Neural cell (in vitro differentiated cells): ENCODE results near the gene SLC1A2. TPM values are rescaled to one million over a fixed set of nuclear protein-coding genes. Genes with fewer than 3 reads are reported as not detected.

Experiments
- H2AFZ ChIP-seq: fragments of 200-600, 300-800 bp; sonication (generic), shearing (Covaris generic); 2 replicates; pipeline ENCODE4 v1.6.0; 2014; ENCODE audit warnings: low read depth, mild to moderate bottlenecking, antibody characterized with exemption, low read length, moderate library complexity
- H3F3A ChIP-seq: fragments of 200-600 bp; shearing (Covaris generic); 2 replicates; pipeline ENCODE4 v1.6.1; 2016; ENCODE audit warnings: mild to moderate bottlenecking, moderate library complexity, mixed read lengths, antibody characterized with exemption, low read length; ENCODE audit not compliant: insufficient read depth, poor library complexity, severe bottlenecking
- H3K27ac ChIP-seq: fragments of 200-600, 300-800 bp; sonication (generic), shearing (Covaris generic); 2 replicates; pipeline ENCODE4 v1.5.1; 2014; ENCODE audit warnings: mild to moderate bottlenecking, low read length, moderate library complexity
- H3K27me3 ChIP-seq: fragments of 300-800, 200-600 bp; sonication (generic), shearing (Covaris generic); 2 replicates; pipeline ENCODE4 v1.6.0; 2014; ENCODE audit warnings: mild to moderate bottlenecking, low read depth, low read length, moderate library complexity; ENCODE audit not compliant: insufficient read depth
- H3K36me3 ChIP-seq: fragments of 300-800, 200-600 bp; sonication (generic), shearing (Covaris generic); 2 replicates; pipeline ENCODE4 v1.5.1; 2014; ENCODE audit warnings: mild to moderate bottlenecking, antibody characterized with exemption, low read length, moderate library complexity; ENCODE audit not compliant: insufficient read depth
- H3K4me2 ChIP-seq: fragments of 300-800, 200-600 bp; sonication (generic), shearing (Covaris generic); 2 replicates; pipeline ENCODE4 v1.6.0; 2014; ENCODE audit warnings: mild to moderate bottlenecking, low read length
- H3K4me3 ChIP-seq: fragments of 300-800, 200-600 bp; sonication (generic), shearing (Covaris generic); 2 replicates; pipeline ENCODE4 v1.5.1; 2014; ENCODE audit warnings: mild to moderate bottlenecking, low read length, moderate library complexity
- H3K79me2 ChIP-seq: fragments of 200-600 bp; shearing (Covaris generic); replicated peaks from 2 replicates; pipeline ENCODE4 v1.6.0; 2014; ENCODE audit warnings: mild to moderate bottlenecking, low read length, moderate library complexity; ENCODE audit not compliant: insufficient read depth
- H3K9ac ChIP-seq: fragments of 300-800, 200-600 bp; sonication (generic), shearing (Covaris generic); 2 replicates; pipeline ENCODE4 v1.6.1; 2016; ENCODE audit warnings: mild to moderate bottlenecking, low read length, mixed read lengths
- H3K9me2 ChIP-seq: fragments of 200-600 bp; shearing (Covaris generic); 2 replicates; pipeline ENCODE4 v1.6.1; 2016; ENCODE audit warnings: mild to moderate bottlenecking, low read length, mixed read lengths; ENCODE audit not compliant: insufficient read depth
- H3K9me3 ChIP-seq: fragments of 200-600, 300-800 bp; sonication (generic), shearing (Covaris generic); 2 replicates; pipeline ENCODE4 v1.6.1; 2016; ENCODE audit warnings: mild to moderate bottlenecking, mixed run types, low read length, moderate library complexity, mixed read lengths
- H4K20me1 ChIP-seq: fragments of 200-600 bp; shearing (Covaris generic); 2 replicates; pipeline ENCODE4 v1.6.1; 2016; ENCODE audit warnings: mild to moderate bottlenecking, mixed run types; ENCODE audit not compliant: insufficient read depth
- EP300 ChIP-seq: fragments of 450-650 bp; conservative IDR thresholded peaks from 2 replicates; pipeline ENCODE4 v1.6.1; 2014; ENCODE audit warnings: antibody characterized with exemption, mild to moderate bottlenecking, moderate library complexity; ENCODE audit not compliant: poor library complexity, severe bottlenecking
- EZH2 ChIP-seq: fragments of 200-600, 300-800 bp; shearing (Covaris generic), sonication (generic); IDR thresholded peaks from 2 replicates; pipeline ENCODE4 v1.6.1; 2014; ENCODE audit warnings: antibody characterized with exemption, low read length, borderline replicate concordance, mild to moderate bottlenecking; ENCODE audit not compliant: insufficient read depth, poor library complexity, severe bottlenecking
- MXI1 ChIP-seq: fragments of 450-650 bp; conservative IDR thresholded peaks from 2 replicates; pipeline ENCODE4 v1.6.1; 2014; ENCODE audit warnings: antibody characterized with exemption, mild to moderate bottlenecking; ENCODE audit not compliant: poor library complexity, severe bottlenecking
- POLR2AphosphoS5 ChIP-seq: IDR thresholded peaks from 2 replicates; pipeline ENCODE4 v1.6.1; 2012
- RAD21 ChIP-seq: fragments of 450-650 bp; conservative IDR thresholded peaks from 2 replicates; pipeline ENCODE4 v1.6.1; 2014; ENCODE audit warnings: antibody characterized with exemption, mild to moderate bottlenecking, moderate library complexity
- SMC3 ChIP-seq: fragments of 450-650 bp; conservative IDR thresholded peaks from 2 replicates; pipeline ENCODE4 v1.6.1; 2014; ENCODE audit warnings: antibody characterized with exemption, mild to moderate bottlenecking, moderate library complexity; ENCODE audit not compliant: poor library complexity
- TAF1 ChIP-seq: IDR thresholded peaks from 2 replicates; pipeline ENCODE4 v1.6.1; 2012; ENCODE audit warnings: low read depth
- polyA plus RNA-seq: library from polyadenylated mRNA; depleted of rRNA; stranded (reverse); fragments of >200 nt; gene quantifications from 2 replicates; pipeline ENCODE4 v1.2.3, GENCODE V29; 2014
- TF ChIP-seq, protein P1 (sequence below): fragments of 450-650 bp; IDR thresholded peaks from 2 replicates; pipeline ENCODE4 v1.5.1; 2014; ENCODE audit warnings: antibody characterized with exemption, mild to moderate bottlenecking, moderate library complexity; ENCODE audit not compliant: poor library complexity, severe bottlenecking
- TF ChIP-seq, protein P2 (sequence below): IDR thresholded peaks from 2 replicates; pipeline ENCODE4 v1.6.1; 2012; ENCODE audit warnings: borderline replicate concordance

SLC1A2 gene
- polyA plus RNA-seq, 1 donor from 2014 or later, result 134 TPM

DNA sequence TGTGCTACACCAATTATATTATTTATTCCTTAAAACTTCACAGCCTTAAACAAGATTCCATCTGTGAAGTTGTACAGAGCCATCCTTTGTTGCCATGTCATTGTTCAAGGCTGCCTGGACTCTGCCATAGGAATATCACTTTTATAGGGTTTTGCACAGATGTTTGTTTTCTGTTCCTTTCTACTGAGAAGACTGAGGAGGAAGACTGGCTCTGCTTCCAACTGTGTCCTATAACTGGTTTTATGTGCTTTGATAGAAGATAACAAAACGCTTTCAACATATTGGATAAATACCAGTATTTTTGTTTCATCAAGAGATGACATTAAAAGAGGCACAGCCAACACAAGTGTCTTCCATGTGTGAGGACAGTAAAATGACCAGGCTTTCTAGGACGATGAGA is 159.8 kb downstream of the SLC1A2 start:
- Histone ChIP-seq H3F3A (no peaks in the 10 kb centered on the region), H3K9me3 (no peaks in the 10 kb centered on the region), H3K27me3 (no peaks in the 10 kb centered on the region), H3K4me2 (no peak overlapping the region), H2AFZ (no peak overlapping the region), H3K27ac (no peak overlapping the region), H3K9me2 (no peaks in the 10 kb centered on the region), H3K4me3 (no peak overlapping the region), H4K20me1 (no peaks in the 10 kb centered on the region), H3K36me3 (no peaks in the 10 kb centered on the region), H3K79me2 (no peaks in the 10 kb centered on the region), H3K9ac (no peak overlapping the region)
- TF ChIP-seq EP300, result no peak
- no peak for TF ChIP-seq EZH2
- no peak for TF ChIP-seq POLR2AphosphoS5
- no peak for TF ChIP-seq MXI1
- TF ChIP-seq, protein P1, sequence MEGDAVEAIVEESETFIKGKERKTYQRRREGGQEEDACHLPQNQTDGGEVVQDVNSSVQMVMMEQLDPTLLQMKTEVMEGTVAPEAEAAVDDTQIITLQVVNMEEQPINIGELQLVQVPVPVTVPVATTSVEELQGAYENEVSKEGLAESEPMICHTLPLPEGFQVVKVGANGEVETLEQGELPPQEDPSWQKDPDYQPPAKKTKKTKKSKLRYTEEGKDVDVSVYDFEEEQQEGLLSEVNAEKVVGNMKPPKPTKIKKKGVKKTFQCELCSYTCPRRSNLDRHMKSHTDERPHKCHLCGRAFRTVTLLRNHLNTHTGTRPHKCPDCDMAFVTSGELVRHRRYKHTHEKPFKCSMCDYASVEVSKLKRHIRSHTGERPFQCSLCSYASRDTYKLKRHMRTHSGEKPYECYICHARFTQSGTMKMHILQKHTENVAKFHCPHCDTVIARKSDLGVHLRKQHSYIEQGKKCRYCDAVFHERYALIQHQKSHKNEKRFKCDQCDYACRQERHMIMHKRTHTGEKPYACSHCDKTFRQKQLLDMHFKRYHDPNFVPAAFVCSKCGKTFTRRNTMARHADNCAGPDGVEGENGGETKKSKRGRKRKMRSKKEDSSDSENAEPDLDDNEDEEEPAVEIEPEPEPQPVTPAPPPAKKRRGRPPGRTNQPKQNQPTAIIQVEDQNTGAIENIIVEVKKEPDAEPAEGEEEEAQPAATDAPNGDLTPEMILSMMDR, result no peak
- TF ChIP-seq, protein P2, sequence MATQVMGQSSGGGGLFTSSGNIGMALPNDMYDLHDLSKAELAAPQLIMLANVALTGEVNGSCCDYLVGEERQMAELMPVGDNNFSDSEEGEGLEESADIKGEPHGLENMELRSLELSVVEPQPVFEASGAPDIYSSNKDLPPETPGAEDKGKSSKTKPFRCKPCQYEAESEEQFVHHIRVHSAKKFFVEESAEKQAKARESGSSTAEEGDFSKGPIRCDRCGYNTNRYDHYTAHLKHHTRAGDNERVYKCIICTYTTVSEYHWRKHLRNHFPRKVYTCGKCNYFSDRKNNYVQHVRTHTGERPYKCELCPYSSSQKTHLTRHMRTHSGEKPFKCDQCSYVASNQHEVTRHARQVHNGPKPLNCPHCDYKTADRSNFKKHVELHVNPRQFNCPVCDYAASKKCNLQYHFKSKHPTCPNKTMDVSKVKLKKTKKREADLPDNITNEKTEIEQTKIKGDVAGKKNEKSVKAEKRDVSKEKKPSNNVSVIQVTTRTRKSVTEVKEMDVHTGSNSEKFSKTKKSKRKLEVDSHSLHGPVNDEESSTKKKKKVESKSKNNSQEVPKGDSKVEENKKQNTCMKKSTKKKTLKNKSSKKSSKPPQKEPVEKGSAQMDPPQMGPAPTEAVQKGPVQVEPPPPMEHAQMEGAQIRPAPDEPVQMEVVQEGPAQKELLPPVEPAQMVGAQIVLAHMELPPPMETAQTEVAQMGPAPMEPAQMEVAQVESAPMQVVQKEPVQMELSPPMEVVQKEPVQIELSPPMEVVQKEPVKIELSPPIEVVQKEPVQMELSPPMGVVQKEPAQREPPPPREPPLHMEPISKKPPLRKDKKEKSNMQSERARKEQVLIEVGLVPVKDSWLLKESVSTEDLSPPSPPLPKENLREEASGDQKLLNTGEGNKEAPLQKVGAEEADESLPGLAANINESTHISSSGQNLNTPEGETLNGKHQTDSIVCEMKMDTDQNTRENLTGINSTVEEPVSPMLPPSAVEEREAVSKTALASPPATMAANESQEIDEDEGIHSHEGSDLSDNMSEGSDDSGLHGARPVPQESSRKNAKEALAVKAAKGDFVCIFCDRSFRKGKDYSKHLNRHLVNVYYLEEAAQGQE, result no peak
- no peak for TF ChIP-seq TAF1
- TF ChIP-seq RAD21, result no peak

DNA sequence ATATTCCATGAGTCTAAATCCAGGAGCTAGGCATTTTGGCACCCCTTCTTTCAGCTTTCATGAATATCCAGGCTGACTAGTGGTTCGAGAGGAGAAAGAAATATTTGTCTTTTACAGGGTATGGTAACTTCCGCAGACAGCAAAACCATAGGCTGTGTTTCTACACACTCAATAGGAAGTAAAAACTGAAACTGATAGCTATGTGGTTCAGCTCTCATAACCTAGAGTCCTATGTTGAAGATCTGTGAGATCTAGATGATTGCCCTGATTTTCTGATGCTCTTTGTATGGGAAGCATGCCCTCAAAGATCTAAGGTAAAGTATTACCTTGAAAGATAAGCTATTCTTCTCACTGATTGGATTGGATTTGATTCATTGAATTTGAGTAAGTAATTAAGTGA is 162.1 kb downstream of the SLC1A2 start:
- H3K9me2 ChIP-seq, result no peaks in the 10 kb centered on the region
- no peaks in the 10 kb centered on the region for H4K20me1 ChIP-seq
- no peaks in the 10 kb centered on the region for H3K79me2 ChIP-seq
- H3K4me2 ChIP-seq, result no peak overlapping the region
- H2AFZ ChIP-seq, result no peak overlapping the region
- H3K27ac ChIP-seq, result no peak overlapping the region
- H3K4me3 ChIP-seq, result no peak overlapping the region
- TF ChIP-seq POLR2AphosphoS5 (no peak), MXI1 (no peak), EP300 (no peak), RAD21 (no peak), TAF1 (no peak), SMC3 (no peak), EZH2 (no peak)
- TF ChIP-seq, protein P2, result no peak
- TF ChIP-seq, protein P1, result no peak
- H3K27me3 ChIP-seq, result no peaks in the 10 kb centered on the region
- H3K9ac ChIP-seq, result no peak overlapping the region
- H3K36me3 ChIP-seq, result no peaks in the 10 kb centered on the region
- no peaks in the 10 kb centered on the region for H3F3A ChIP-seq
- H3K9me3 ChIP-seq, result no peaks in the 10 kb centered on the region
